HepG2 (cell line): ENCODE data around the gene ITGAE. TPM values are rescaled to one million over a fixed set of nuclear protein-coding genes. Genes with fewer than 3 reads are reported as not detected.
A peak's percentile ranks its signal among the peaks of the same experiment; 100 is the strongest.

Experiments used
- CBX2 ChIP-seq, 2 experiments: fragments of 200-600 bp in 1 of 2; sonication (generic); formaldehyde crosslinking in 1 of 2; IDR thresholded peaks; 2 replicates each; pipeline versions ENCODE4 v1.7.0 to v1.8.1; 2018 to 2022; ENCODE audit warnings: low read depth in 2 of 2, low read length in 1 of 2, mild to moderate bottlenecking in 1 of 2, missing genetic modification reagents in 1 of 2
- GMEB1 ChIP-seq: sonication (generic); formaldehyde crosslinking; IDR thresholded peaks from 2 replicates; pipeline ENCODE4 v1.5.1; 2020; ENCODE audit warnings: missing genetic modification reagents, mild to moderate bottlenecking, borderline replicate concordance
- MYNN ChIP-seq: sonication (generic); formaldehyde crosslinking; IDR thresholded peaks from 2 replicates; pipeline ENCODE4 v1.4.0; 2020; ENCODE audit warnings: mild to moderate bottlenecking, low read depth, missing genetic modification reagents
- PAF1 ChIP-seq: IDR thresholded peaks from 2 replicates; pipeline ENCODE4 v1.6.1; 2016; ENCODE audit warnings: missing genetic modification reagents, missing compliant biosample characterization
- SSRP1 ChIP-seq: IDR thresholded peaks from 2 replicates; pipeline ENCODE4 v1.6.1; 2016; ENCODE audit warnings: control low read depth
- TFE3 ChIP-seq: IDR thresholded peaks from 2 replicates; pipeline ENCODE4 v1.6.1; 2016
- UBTF ChIP-seq: sonication (generic); formaldehyde crosslinking; IDR thresholded peaks from 2 replicates; pipeline ENCODE4 v1.4.0; 2020; ENCODE audit warnings: mild to moderate bottlenecking, missing genetic modification reagents
- ZBTB39 ChIP-seq: sonication (generic); formaldehyde crosslinking; IDR thresholded peaks from 2 replicates; pipeline ENCODE4 v1.5.0; 2020; ENCODE audit warnings: missing genetic modification reagents
- ZBTB42 ChIP-seq: sonication (generic); formaldehyde crosslinking; IDR thresholded peaks from 2 replicates; pipeline ENCODE4 v1.5.0; 2020; ENCODE audit warnings: mild to moderate bottlenecking, missing genetic modification reagents
- ZFP1 ChIP-seq: IDR thresholded peaks from 2 replicates; pipeline ENCODE4 v1.6.1; 2016
- ZFP62 ChIP-seq: sonication (generic); formaldehyde crosslinking; IDR thresholded peaks from 2 replicates; pipeline ENCODE4 v1.4.0; 2020; ENCODE audit warnings: missing genetic modification reagents
- ZNF136 ChIP-seq: sonication (generic); formaldehyde crosslinking; IDR thresholded peaks from 2 replicates; pipeline ENCODE4 v1.8.1; 2022; ENCODE audit warnings: low read depth, mild to moderate bottlenecking, moderate library complexity, missing genetic modification reagents
- ZNF260 ChIP-seq: sonication (generic); formaldehyde crosslinking; IDR thresholded peaks from 2 replicates; pipeline ENCODE4 v1.4.0; 2020; ENCODE audit warnings: missing genetic modification reagents, low read depth, mild to moderate bottlenecking, borderline replicate concordance
- ZNF296 ChIP-seq: sonication (generic); formaldehyde crosslinking; conservative IDR thresholded peaks from 2 replicates; pipeline ENCODE4 v1.5.0; 2020; ENCODE audit warnings: mild to moderate bottlenecking, missing genetic modification reagents
- ZNF326 ChIP-seq: sonication (generic); formaldehyde crosslinking; IDR thresholded peaks from 2 replicates; pipeline ENCODE4 v1.4.0; 2020; ENCODE audit warnings: missing genetic modification reagents, borderline replicate concordance
- ZNF350 ChIP-seq: sonication (generic); formaldehyde crosslinking; IDR thresholded peaks from 2 replicates; pipeline ENCODE4 v1.4.0; 2020; ENCODE audit warnings: mild to moderate bottlenecking, low read depth, missing genetic modification reagents, borderline replicate concordance
- ZNF550 ChIP-seq: sonication (generic); formaldehyde crosslinking; IDR thresholded peaks from 2 replicates; pipeline ENCODE4 v1.4.0; 2020; ENCODE audit warnings: mild to moderate bottlenecking, missing genetic modification reagents, borderline replicate concordance
- ZNF574 ChIP-seq: sonication (generic); formaldehyde crosslinking; IDR thresholded peaks from 2 replicates; pipeline ENCODE4 v1.4.0; 2020; ENCODE audit warnings: missing genetic modification reagents
- polyA plus RNA-seq, 8 experiments: library from polyadenylated mRNA; depleted of rRNA in 3 of 8; stranded (reverse) in 7 of 8; unstranded in 1 of 8; fragments of >200 nt; fragmentation: Illumina TruSeq in 4 of 8; extraction: Trizol in 4 of 8; gene quantifications; 2 replicates each; pipeline versions ENCODE4 v1.2.1 to v1.2.3, GENCODE V29; 2011 to 2016; ENCODE audit warnings: low read depth in 4 of 8, missing spikeins in 1 of 8, mixed read lengths in 1 of 8; ENCODE audit not compliant: insufficient read depth in 1 of 8
- total RNA-seq, 5 experiments: library from RNA; depleted of rRNA; stranded (reverse); fragments of >200 nt; fragmentation: Illumina TruSeq; extraction: Trizol; gene quantifications; 2 replicates each; pipeline ENCODE4 v1.2.3, GENCODE V29; 2016; ENCODE audit warnings: low read depth in 1 of 5

ITGAE gene
- total and polyA plus RNA-seq, 2 of the 13 experiments (the other 11 are each of a cell fraction or from before 2014, with no cell fraction given), result 42.3 to 49.0 TPM

- TF ChIP-seq GMEB1 (CRISPR knock-in tag), result peak; percentile 84
- TF ChIP-seq ZNF574 (CRISPR knock-in tag), result peak; percentile 99
- no peak for TF ChIP-seq ZFP1 (CRISPR knock-in tag)
- TF ChIP-seq ZNF136, result peak; percentile 60; the same call in 1 of the 2 replicates
- TF ChIP-seq ZNF550 (CRISPR knock-in tag), result no peak
- peak; percentile 69; the same call in 1 of the 2 replicates for TF ChIP-seq UBTF
- no peak for TF ChIP-seq PAF1 (CRISPR knock-in tag)
- TF ChIP-seq ZNF296 (CRISPR knock-in tag), result no peak
- TF ChIP-seq ZNF326 (CRISPR knock-in tag), result no peak
- TF ChIP-seq SSRP1 (CRISPR knock-in tag), result no peak
- TF ChIP-seq ZBTB42 (CRISPR knock-in tag), result no peak
- TF ChIP-seq ZFP62 (CRISPR knock-in tag), result no peak
- no peak for TF ChIP-seq MYNN (CRISPR knock-in tag)
- TF ChIP-seq ZNF350 (CRISPR knock-in tag), result peak; percentile 88
- TF ChIP-seq ZNF260 (CRISPR knock-in tag), result no peak
- TF ChIP-seq CBX2 (IDR thresholded peaks at IDR 0.05; ENCODE audit: low read depth, low read length), result no peak
- TF ChIP-seq CBX2 (CRISPR knock-in tag; IDR thresholded peaks at IDR 0.05; ENCODE audit: low read depth), result no peak
- no peak for TF ChIP-seq ZBTB39 (CRISPR knock-in tag)
- TF ChIP-seq TFE3 (CRISPR knock-in tag), result no peak
Measured at GRCh38 chr17:3845621-3846436, 44.8 kb upstream of the ITGAE start, which contains the start of gene NCBP3 (continued).
